ENCODE data around the gene CCR3.
"Not testable (repeated sequence)": the region's sequence is repeated elsewhere in the genome, so short reads cannot be mapped to it uniquely, and the experiment has no call there.

Gene CCR3

GRCh38 chr3:46242120-46242519 is at the start of gene CCR3:
CCR3 (plus strand) TSS chr3:46242460; CDS start chr3:46265159, 22,699 bp downstream.
- no peak for DNase-seq

- DNase-seq = no peak
Measured at GRCh38 chr3:46192939-46193338, 49.3 kb upstream of the CCR3 start.

- no peak for DNase-seq
Measured at GRCh38 chr3:46193436-46193835, 48.8 kb upstream of the CCR3 start.

- no peak for DNase-seq
Measured at GRCh38 chr3:46194868-46195553, 47.2 kb upstream of the CCR3 start.

GRCh38 chr3:46196261-46196957 is 45.9 kb upstream of the CCR3 start:
- DNase-seq = no peak

- DNase-seq = no peak
Measured at GRCh38 chr3:46200211-46200610, 42.0 kb upstream of the CCR3 start.

- DNase-seq = no peak
Measured at GRCh38 chr3:46200790-46201189, 41.5 kb upstream of the CCR3 start.

GRCh38 chr3:46202535-46202934 is 39.7 kb upstream of the CCR3 start:
- no peak for DNase-seq

GRCh38 chr3:46203681-46204080 is 38.6 kb upstream of the CCR3 start:
- DNase-seq = no peak

- DNase-seq = no peak
Measured at GRCh38 chr3:46205286-46205960, 36.8 kb upstream of the CCR3 start.

GRCh38 chr3:46206282-46207015 is 35.8 kb upstream of the CCR3 start:
- no peak for DNase-seq

- DNase-seq = not testable (repeated sequence)
Measured at GRCh38 chr3:46207514-46207913, 34.7 kb upstream of the CCR3 start.

- DNase-seq = peak; percentile 26
Measured at GRCh38 chr3:46208167-46208704, 34.0 kb upstream of the CCR3 start, which contains the start of gene CCR1. CCR1 (minus strand) TSS chr3:46208313; CDS start chr3:46204313, 4,000 bp downstream.

- DNase-seq = no peak
Measured at GRCh38 chr3:46209053-46209452, 33.2 kb upstream of the CCR3 start.

GRCh38 chr3:46209746-46210470 is 32.4 kb upstream of the CCR3 start:
- no peak for DNase-seq

- DNase-seq = no peak
Measured at GRCh38 chr3:46212101-46212500, 30.2 kb upstream of the CCR3 start.

GRCh38 chr3:46213201-46213600 is 29.1 kb upstream of the CCR3 start:
- DNase-seq = no peak

- no peak for DNase-seq
Measured at GRCh38 chr3:46214751-46215352, 27.4 kb upstream of the CCR3 start.

GRCh38 chr3:46215810-46216414 is 26.3 kb upstream of the CCR3 start:
- no peak for DNase-seq

GRCh38 chr3:46218196-46218709 is 24.0 kb upstream of the CCR3 start:
- DNase-seq = no peak

- no peak for DNase-seq
Measured at GRCh38 chr3:46221391-46221790, 20.9 kb upstream of the CCR3 start.
